GM18868 (cell line): ENCODE data around the gene PPP4R2.
"Not testable (repeated sequence)": the region's sequence is repeated elsewhere in the genome, so short reads cannot be mapped to it uniquely, and the experiment has no call there.

ENCODE experiments used
- ATAC-seq: cut with Tn5 transposase; IDR thresholded peaks from one replicate; pipeline ENCODE4 v1.9.1; 2021; ENCODE audit warnings: mild to moderate bottlenecking, moderate library complexity; ENCODE audit not compliant: unreplicated experiment

PPP4R2 gene

DNA sequence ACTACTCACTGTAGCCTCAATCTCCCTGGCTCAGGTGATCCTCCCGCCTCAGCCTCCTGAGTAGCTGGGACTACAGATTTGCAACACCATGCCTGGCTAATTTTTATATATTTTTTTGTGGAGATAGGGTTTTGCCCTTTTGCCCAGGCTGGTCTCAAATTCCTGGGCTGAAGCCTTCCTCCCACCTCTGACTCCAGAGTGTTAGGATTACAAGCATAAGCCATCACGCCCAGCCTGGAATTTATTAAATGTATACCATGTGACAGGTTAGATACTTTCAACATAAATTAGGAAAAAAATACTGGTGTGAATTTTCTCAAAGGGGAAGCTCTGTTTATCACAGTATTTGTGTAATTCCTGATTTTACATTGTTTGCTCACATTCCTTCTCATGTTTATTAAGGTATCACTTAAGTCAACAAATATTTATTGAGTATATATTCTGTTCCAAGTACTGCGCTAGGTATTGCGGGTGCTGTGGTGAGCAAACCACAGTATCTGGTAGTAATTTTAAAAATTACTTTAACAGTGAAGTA lies 24.8 kb downstream of the PPP4R2 start:
- ATAC-seq: no peak

DNA sequence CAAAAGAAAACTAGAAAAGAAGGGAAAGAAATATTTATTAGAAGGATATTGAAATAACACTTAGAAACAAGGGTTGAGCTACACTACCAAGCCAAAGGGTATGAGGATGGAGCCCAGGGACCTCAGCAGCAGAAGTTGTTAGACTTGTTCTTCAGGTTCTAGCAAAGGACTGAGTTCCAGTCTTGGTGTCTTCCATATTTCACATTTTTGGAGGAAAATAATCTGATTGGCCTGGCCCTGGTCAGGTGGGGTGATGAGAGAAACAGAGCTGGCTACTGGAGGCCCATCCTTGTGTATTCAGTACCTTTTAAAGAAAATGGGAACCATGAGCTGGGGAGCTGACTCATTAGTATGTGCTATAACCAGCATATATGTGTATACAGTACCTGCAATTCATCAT lies 28.2 kb downstream of the PPP4R2 start:
- no peak for ATAC-seq

DNA sequence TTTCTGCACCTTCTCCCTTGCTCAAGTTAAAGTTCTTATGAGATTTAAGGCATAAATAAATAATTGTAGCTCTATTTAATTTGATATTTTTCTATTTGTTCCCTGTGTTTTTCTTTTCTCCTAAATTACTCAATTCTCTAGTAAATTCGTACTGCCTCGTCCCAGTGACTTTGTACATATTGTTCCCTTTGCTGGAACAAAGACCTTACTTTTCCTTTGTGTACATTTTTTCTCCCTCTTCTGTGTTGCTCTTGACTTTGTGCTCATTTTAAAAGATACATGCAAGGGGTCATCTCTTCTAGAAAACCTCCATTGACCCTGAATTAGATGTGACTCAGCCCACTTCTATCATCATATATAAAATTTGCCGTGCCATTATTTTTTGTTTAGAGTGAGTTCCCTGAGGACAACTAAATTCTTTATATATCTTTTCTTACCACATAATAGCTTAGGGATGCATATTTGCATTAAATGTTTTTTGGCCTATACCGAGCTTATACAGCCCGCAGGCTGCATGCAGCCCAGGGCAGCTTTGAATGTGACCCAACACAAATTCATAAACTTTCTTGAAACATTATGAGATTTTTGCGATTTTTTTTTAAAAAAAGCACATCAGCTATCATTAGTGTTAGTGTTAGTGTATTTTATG lies 29.6 kb downstream of the PPP4R2 start:
- ATAC-seq: no peak

DNA sequence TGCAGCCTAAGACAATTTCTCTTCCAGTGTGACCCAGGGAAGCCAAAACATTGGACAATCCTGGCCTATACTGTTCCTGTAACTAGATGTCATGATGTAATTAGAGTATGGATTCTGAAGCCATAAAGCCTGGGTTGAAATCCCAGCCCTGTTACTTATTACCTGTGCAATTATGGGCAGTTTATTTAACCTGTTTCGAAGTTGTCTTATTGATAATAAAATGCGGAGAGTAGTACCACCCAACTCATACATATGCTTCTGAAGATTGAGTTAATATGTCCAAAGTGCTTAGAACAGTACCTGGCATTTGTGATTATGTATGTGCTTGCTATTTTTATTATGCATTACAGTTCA lies 30.1 kb downstream of the PPP4R2 start:
- no peak for ATAC-seq

DNA sequence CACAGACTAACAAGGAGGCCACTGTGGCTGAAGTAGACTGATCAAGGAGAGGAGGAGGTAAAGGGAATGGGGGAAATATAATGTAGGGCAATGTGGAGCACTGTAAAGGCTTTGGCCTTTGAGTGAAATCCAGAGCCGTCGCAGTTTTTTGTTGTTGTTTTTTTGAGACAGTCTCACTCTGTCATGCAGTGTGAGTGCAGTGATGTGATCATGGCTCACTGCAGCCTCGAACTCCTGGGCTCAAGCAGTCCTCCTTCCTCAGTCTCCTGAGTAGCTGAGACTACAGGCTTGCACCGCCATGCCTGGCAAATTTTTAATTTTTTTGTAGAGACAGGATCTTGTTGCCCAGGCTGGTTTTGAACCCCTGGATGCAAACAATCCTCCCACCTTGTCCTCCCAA lies 32.2 kb downstream of the PPP4R2 start:
- ATAC-seq: no peak

DNA sequence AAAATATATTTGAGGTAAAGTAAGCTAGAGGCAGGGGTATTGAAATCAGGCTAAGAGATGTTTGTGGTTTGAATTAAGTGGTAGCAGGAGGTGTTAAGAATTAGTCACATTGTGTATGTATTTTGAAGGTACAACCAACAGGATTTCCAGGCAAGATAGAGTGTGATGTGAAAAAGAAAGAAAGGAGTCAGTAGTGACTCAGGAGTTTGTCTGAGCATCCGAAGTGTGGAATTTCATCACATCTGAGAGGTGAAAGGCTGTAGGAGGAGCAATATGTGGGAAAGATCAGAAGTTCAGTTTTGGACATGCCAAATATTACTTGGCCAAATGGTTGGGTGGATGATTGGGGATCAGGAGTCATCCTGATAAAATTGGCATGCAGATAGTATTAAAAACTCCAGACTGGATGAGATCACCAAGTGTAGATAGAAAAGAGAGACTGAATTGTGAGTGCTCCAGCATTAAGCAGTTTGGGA lies 32.7 kb downstream of the PPP4R2 start:
- ATAC-seq: no peak

DNA sequence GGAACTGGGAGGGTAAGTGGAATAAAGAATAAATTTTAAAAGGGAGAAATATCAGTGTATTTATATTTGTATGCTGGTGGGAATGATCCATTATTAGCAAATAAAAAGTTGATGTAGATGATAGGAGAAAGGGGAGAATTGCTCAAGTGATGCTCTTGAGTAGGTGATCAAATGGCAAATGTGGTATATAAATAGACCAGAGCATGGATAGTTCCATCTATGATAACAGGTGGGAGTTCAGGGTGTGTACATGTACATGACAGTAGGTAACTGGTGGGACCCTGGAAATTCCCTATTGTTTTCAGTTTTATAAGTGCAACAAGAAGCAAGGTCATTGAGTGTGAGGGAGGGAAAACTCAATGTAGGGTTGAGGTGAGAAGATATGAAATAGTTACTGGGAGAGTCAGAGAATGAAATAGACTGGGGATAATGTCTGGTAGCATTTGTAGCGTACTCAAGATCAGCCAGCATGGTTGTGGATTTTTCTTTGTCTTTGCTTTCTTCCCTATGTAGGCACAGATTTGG lies 33.5 kb downstream of the PPP4R2 start:
- peak; percentile 67 for ATAC-seq

DNA sequence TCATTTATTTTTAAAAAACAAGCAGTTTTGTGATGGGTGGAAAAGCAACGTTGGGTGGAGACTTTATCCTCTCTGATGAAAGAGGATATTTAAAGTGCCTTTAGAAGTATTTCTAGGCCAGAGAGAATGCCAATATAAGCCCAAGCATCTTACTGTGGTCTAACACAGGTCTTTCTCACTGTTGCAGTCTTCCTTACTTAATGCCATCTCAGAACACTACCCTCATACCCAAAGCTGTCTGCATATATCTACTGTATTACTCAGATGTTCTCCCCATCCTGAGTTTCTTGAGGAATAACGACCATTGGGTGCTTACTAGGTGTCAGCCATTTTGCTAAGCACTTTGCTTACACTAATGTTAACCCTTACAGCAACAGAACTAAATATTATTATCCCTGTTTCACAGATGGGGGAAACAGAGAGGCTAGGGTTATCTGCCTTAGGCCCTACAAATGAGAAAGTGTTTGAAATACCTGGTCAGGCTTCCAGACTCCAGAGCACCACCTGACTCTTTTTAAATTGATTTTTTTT lies 35.0 kb downstream of the PPP4R2 start:
- no peak for ATAC-seq

DNA sequence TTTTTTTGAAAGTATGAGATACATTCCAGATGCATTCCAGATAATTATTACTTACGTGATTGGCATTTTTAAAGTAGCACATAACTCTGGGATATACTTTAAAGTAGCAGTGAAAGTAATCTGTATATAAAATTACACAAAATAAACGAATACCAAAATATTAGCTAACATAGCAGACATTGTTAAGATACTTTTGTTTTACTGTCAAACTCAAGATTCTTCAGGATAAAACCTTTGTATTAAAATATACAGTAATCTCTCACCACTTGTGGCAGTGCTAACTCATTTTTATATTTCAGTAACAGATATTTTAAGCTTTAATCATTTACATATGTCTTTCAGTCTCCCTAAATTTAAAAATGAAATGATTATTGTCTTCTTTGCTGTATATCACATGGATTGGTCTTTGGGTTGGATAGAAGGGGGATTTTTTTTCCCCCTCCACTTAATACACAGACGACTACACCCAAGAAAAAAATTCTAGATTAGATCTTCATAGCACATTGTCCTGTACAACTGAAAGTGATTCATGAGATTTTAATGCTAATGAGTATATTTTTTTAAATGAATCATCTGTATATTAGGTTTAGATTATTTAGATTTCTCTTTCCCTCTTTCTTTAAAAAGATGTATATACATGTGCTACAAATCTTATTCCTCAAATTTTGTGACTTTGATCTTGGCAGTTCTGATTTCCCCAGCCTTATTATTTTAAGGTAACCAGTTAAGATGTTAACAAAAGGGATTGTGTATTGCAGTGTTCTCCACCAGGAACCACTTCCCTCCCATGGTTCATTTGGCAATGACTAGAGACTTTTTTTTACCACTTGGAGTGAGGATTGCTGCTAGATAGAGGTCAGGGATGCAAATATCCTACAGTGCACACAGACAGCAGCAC lies 40.3 kb downstream of the PPP4R2 start:
- no peak for ATAC-seq

DNA sequence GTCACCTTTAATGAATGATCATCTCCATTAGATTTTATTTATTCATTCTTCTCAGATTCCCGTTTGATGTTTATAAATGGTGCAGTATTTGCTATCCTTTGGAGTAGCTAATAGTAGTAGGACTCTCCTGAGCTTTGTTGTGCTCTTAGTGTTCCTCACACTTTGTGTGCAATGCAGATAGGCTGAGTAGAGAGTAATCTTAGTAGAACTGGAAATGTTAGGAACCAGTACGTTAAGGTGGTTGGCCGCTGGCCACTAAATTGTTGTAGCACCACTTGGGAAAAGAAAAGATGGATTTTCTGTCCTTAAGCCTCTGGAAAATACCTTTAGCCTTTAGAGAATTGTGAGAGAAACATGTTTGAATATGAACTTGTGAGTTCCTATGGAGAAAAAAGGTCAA lies 44.9 kb downstream of the PPP4R2 start:
- no peak for ATAC-seq

DNA sequence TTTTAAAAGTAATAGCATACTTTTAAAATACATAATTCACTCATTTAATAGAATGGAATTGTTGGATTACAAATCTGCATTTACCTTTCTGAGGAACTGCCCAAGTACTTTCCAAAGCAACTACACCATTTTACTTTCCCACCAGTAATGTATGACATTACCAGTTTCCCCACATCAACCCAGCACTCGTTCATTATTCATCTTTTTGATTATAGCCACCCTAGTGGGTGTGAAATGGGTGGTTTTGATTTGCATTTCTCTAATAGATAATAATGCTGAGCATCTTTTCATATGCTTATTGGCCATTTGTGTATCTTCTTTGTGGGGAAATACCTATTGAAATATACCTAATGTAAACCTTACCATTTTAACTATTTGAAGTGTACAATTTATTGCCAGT lies 46.8 kb downstream of the PPP4R2 start:
- no peak for ATAC-seq

DNA sequence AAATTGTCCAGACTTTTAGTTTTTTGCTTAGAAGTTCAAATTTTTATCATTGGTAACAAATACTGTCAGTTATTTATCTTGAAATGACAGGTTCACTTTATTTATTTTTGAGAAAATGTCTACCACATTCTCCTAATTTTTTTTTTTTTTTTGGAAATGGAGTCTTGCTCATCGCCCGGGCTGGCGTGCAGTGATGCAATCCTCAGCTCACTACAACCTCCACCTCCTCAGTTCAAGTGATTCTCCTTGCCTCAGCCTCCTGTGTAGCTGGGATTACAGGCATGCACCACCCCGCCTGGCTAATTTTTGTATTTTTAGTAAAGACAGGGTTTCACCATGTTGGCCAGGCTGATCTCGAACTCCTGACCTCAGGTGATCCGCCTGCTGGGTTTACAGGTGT lies 48.8 kb downstream of the PPP4R2 start:
- no peak for ATAC-seq

DNA sequence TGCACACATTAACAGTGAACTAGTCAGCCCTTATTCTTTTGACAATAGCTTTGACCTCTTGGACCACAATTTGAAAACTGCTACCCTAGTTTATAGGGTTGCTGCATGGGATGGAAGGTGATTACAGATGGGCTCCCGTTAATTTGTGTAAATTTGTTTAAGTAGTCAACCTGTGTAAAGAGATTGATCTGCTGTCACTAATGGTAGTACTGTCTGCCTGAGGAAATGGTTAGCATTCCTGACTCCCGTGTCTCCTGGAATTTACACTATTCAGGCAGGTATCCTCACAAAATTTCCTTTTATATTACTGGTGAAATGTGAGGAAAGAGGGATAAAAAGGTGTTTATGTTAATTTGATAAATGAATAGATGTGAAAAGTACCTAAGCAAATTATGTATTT lies 49.6 kb downstream of the PPP4R2 start:
- no peak for ATAC-seq

DNA sequence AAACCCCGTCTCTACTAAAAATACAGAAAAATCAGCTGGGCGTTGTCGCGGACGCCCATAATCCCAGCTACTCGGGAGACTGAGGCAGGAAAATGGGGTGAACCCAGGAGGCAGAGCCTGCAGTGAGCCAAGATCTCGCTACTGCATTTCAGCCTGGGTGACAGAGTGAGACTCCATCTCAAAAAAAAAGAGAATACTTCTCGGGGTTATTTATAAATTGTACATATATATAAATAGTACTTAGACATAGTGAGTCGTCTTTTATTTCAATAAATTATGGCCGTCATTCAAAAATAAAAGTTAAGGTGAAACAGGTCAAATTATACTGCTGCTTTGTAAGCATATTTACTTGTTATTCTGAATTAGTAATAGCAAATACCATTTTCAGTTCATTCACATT lies 52.7 kb downstream of the PPP4R2 start:
- no peak for ATAC-seq

DNA sequence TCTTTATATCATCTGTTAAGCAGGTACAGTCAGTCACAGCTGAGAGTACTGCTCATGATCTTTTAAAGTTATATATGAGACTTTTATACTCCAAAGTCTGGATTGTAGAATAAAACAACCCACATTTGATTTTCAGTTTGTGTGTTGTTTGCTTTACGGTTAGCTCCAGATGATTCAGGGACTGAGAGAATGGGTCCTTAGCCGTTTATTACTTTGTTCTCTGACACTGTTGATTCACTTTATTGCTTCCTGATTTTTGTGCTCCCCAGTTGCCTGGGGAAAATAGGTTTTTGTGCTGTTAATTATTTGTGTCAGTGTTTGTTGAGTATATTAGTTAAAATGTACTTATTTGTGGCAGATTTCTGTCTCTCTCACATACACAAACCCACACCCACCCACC lies 56.2 kb downstream of the PPP4R2 start:
- no peak for ATAC-seq

DNA sequence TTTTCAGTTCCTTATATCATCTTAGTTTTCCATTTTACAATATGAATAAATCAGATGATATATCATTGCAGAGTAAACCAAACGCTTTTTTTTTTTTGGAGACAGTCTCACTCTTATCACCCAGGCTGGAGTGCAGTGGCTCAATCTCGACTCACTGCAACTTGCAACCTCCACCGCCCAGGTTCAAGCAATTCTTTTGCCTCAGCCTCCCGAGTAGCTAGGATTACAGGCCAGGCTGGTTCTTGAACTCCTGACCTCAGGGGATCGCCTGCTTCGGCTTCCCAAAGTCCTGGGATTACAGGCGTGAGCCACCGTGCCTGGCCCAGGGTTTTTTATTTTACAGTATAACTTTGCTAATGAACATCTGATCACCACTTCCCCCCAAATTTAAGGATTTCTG lies 59.0 kb downstream of the PPP4R2 start:
- no peak for ATAC-seq

DNA sequence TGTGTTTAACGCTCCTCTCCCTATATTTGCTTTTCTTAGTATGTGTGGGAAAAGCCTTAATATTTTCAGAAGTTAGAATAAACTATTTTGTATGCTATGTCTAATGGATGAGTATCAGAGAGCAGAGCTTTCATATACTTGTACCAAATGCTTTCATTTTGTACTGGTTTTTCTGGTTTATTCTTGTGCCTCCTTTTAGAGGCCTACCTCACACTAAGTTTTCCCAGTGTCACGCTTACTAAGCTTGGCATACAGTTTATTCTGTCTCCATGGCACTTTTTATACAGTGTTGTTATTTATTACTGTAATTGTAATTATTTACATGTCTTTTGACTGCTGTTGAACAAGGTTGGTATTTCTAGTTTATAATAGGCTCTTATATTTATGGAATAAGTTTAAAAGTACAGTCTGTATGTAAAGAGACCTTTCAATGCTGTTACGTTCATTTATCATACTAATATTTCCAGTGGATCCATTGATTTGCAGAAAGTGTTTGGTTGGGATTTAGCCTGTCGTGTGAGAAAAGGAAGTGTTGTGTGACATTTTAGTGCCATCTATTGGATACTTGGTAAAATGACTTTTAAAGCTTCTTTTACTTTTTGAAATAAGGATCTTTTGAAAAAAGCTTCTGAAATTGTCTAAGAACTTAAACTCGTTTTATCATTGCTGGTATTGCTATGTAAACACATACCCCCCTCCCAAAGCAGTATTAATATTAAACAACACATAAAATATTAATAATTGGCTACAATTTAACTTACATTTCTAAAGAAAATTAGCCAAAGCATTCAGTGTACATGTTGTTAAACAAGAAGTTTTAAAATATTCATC lies 59.6 kb downstream of the PPP4R2 start:
- no peak for ATAC-seq

DNA sequence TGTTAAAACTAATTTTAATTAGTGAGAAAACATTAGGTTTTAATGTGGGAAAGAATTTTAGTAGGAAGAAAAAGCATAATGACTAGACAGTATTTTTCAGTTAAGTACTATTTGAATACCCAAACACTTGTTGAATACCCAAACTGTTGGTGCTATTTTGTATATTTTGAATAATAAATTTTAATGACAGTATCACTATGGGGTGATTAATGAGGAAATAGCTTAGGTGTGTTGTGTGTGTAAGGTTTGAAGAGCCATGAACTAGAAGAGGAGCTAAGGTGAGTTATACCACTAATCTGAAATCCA lies 60.2 kb downstream of the PPP4R2 start:
- no peak for ATAC-seq

DNA sequence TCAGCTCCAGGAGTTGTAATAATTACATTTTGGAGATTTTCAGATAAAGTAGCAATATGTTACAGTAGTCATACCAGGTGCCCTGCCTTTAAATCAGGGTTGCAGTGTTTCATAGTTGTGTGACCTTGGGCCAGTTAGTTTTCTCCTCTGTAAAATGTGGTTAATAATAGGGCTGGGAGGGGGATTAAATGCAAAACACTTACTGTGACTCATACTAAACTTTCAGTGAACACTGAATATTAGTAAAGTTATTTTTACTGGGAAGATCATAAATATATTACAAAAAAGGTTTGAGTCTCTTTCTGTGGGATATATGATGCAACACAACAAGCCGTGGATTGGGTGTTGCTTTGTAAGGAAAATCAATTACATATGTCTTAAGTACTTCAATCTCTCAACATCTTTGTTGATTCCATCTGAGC lies 63.7 kb downstream of the PPP4R2 start:
- peak; percentile 56 for ATAC-seq

DNA sequence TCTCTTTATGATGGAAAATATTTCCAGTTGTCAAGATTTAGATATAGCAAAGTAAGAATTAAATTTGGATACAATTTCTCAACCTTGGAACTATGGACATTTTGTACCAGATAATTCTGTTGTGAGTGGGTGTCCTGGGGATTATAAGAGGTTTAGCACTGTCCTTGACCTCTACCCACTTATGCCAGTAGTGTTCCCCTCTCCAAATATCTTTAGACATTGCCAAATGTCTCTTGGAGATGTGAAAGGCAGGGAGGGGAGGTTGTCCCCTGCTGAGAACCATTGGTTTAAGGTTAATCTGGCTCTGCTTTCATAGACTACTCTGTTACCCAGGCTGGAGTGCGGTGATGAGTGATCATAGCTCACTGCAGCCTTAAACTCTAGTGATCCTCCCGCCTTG lies 64.8 kb downstream of the PPP4R2 start, which contains the start of gene EBLN2:
Gene EBLN2 (plus strand): TSS at position 244 of the 400 bp plus-strand sequence. CDS start 423 bp downstream, outside the sequence.
- ATAC-seq: no peak

DNA sequence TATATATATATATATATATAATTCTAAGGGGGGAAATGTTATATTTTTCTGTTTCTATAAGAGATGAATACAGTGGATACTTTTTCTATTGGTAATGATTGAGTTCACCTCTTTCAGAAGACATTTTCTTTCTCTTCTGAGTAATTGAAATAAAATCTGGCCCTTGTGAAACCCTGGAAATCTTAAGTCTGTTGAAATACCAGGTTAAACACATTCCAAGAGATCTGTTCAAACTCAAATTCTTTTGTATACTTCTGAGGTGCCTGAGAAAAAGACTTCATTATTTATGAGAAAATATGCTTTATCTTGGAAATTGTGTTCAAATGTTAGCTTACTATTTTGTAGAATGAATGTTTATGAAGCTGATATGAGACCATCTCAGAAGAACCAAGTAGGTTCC lies 69.6 kb downstream of the PPP4R2 start:
- ATAC-seq: not testable (repeated sequence)
